ENCODE measurements around the gene EWSR1.

The EWSR1 gene

DNA sequence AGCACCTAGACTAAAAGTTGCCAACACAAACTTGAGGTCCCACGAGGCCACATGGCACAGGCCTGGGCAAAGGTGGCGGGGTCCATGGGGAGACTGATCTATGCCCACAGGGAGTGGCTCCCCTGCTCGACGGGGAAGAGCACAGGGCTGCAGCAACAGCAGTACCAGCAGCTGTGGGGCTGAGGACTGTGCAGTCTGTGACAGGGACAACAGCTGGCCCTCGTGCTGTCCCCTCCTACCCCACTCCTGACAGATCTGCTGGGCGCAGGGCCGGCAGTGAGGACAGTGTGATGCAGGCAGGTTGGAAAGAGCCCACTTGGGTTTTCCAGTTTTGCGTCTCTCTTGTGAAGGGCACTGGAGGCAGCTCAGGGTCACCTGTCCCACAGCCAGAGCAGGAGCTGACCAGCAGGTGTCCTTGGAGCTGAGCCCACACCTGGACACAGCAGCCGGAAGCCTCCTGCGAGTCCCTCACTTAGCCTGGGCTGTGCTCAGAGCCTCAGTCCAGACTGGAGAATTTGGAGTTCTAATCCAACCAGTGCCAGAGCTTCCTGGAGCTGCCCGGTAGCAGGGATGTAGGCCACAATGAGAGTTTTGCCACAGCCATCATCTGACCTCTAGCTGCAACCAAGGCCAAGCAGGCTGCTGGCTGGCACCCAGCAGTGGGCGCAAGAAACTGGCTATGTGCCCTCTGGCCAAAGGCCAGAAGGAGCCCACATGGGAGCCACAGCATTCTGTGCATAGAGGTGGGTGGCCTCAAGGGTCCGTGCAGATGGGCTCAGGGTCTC is 34.8 kb downstream of the EWSR1 start:
- Histone ChIP-seq H3K27ac (ENCODE audit: low read length) (no peak overlapping the region), H3K36me3 (ENCODE audit: insufficient read depth, low read depth, low read length) (peaks cover 32% of the 10 kb centered on the region), H3K9ac (ENCODE audit: low read depth, low read length) (no peak overlapping the region), H3K9me3 (ENCODE audit: insufficient read depth, low read depth, low read length) (no peaks in the 10 kb centered on the region), H3K4me1 (ENCODE audit: insufficient read depth, low read length) (no peaks in the 10 kb centered on the region; the same call in 1 of the 2 replicates), H3K4me3 (ENCODE audit: low read length) (no peak overlapping the region), H3K27me3 (ENCODE audit: insufficient read depth, low read length) (peaks cover 7% of the 10 kb centered on the region; the same call in 1 of the 2 replicates)

DNA sequence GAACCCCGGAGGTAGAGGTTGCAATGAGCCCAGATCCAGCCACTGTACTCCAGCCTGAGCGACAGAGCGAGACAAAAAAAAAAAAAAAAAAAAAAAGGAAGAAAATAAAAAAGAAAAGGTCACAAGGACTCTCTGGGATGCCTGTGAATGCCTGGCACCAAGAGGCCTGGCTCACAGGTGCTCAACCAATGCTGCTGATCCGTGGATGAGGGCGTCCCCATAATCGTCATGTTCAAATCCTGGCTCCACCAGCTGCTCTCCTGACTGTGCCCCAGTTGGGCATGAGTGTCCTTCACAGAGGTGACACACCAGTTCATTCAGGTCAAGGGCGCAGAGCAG is 37.7 kb downstream of the EWSR1 start:
- Histone ChIP-seq H3K4me3 (ENCODE audit: low read length) (peak overlapping the region; percentile 73; the same call in 1 of the 2 replicates), H3K9me3 (ENCODE audit: insufficient read depth, low read depth, low read length) (no peaks in the 10 kb centered on the region), H3K27ac (ENCODE audit: low read length) (no peak overlapping the region), H3K27me3 (ENCODE audit: insufficient read depth, low read length) (peaks cover 8% of the 10 kb centered on the region; the same call in 1 of the 2 replicates), H3K4me1 (ENCODE audit: insufficient read depth, low read length) (no peaks in the 10 kb centered on the region; the same call in 1 of the 2 replicates), H3K36me3 (ENCODE audit: insufficient read depth, low read depth, low read length) (peaks cover 2% of the 10 kb centered on the region; the same call in 1 of the 2 replicates), H3K9ac (ENCODE audit: low read depth, low read length) (no peak overlapping the region)

DNA sequence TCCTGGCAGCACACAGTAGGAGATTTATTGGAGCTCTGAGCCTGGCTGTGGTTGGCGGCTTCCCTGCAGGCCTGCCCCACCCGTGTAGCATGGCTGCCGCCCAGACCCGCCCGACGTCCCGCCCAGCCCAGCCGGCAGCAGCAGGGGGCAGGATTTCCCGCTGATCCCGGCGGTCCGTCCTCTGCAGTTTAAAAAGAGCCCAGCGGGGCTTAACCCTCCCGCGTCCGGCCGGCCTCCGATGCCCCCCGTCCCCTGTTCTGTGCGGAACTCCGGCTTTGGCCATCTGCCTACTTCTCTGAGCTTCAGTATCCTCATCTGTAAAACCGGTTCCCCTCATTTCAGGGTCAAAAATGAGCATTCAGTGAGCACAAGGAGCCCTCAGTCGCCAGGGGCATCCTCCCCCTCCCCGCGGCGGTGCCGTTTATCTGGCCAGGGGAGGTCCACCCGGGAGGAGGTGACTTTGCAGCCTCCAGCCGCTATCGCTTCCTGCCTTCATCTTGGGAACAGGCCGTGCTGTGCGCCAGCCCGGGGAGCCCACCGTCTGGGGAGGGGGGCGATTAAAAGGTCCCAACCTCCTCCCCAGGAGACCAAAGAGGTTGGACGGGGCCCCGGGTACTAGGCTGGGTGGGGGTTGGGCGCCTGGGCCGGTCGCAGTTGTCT is 38.2 kb downstream of the EWSR1 start, which contains the start of gene GAS2L1:
Gene GAS2L1, plus strand, starts transcription at position 476 of the 660 bp plus-strand sequence. CDS start 1,456 bp downstream, outside the sequence.
- H3K4me3 ChIP-seq (ENCODE audit: low read length) = peak within 1 kb of the TSS; percentile 73
- H3K27ac ChIP-seq (ENCODE audit: low read length) = no peak within 1 kb of the TSS
- H3K27me3 ChIP-seq (ENCODE audit: insufficient read depth, low read length) = peaks cover 8% of the 10 kb centered on the region; the same call in 1 of the 2 replicates
- H3K9me3 ChIP-seq (ENCODE audit: insufficient read depth, low read depth, low read length) = no peaks in the 10 kb centered on the region
- no peaks in the 10 kb centered on the region; the same call in 1 of the 2 replicates for H3K4me1 ChIP-seq (ENCODE audit: insufficient read depth, low read length)
- H3K9ac ChIP-seq (ENCODE audit: low read depth, low read length) = peak within 1 kb of the TSS; percentile 65
- no peaks in the 10 kb centered on the region for H3K36me3 ChIP-seq (ENCODE audit: insufficient read depth, low read depth, low read length)

DNA sequence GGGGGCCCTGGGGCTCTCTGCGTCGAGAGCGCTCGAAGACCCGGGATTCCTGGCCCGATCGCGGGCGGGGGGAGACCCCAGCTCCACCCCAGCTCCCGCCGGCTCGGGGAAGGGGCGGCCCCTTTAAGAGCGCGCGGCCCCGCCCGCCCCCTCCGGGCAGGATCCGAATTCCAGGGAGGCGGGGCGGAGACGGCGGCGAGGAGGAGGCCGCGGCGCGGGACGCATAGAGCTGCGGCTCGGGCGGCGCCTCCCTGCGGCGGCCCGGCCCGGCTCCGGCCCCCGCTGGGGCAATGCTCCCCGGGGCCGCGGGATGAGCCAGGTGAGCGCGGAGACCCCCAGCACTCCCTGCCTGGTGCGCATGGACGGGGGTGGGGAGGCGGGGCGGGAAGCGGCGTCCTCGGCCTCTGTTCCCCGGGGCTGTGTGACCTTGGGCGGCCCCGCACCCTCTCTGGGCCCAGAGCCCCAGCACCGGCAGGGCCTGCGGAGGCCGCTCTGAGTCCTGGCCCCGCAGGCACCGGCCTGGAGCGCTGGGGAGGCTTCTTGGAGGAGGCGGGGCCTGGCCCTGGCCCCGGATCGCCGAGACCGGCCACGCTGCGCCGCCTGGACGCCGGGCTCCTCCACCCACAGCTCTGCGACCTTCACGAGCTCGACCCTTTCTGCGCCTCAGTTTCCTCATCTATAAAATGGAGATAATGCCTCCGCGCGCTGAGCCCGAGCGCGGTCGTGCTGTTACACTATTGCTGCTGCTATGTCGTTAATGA is 38.9 kb downstream of the EWSR1 start:
- Histone ChIP-seq H3K9ac (ENCODE audit: low read depth, low read length) (peak overlapping the region; percentile 65), H3K36me3 (ENCODE audit: insufficient read depth, low read depth, low read length) (no peaks in the 10 kb centered on the region), H3K4me1 (ENCODE audit: insufficient read depth, low read length) (no peaks in the 10 kb centered on the region; the same call in 1 of the 2 replicates)

DNA sequence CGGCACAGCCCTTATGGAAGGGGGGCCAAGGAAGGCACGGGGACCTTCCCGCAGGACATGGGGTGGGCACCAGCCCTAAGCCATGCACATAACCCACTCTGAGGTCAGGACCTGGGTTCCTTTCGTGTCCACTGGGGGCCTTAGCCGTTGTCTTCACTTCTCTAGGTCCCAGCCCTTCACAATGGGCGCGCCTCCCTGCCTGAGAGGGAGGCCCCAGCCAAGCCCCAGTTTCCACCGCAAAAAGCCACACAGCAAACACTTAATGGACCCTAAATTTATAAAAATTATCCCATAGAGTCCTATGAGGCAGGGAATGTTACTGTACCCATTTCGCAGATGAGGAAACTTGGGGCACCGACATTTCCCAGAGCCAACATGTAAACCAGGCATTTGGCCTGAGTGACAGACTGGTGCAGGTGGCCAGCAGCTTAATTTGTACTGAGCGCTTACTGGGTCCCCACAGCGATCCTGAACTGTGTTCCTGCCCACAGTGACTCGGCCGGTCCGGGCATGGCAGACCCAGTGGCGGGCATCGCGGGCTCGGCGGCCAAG is 39.6 kb downstream of the EWSR1 start:
- Histone ChIP-seq H3K36me3 (ENCODE audit: insufficient read depth, low read depth, low read length) (no peaks in the 10 kb centered on the region), H3K4me3 (ENCODE audit: low read length) (peak overlapping the region; percentile 73), H3K4me1 (ENCODE audit: insufficient read depth, low read length) (no peaks in the 10 kb centered on the region; the same call in 1 of the 2 replicates), H3K27me3 (ENCODE audit: insufficient read depth, low read length) (peaks cover 13% of the 10 kb centered on the region; the same call in 1 of the 2 replicates), H3K9ac (ENCODE audit: low read depth, low read length) (peak overlapping the region; percentile 15; the same call in 1 of the 2 replicates), H3K9me3 (ENCODE audit: insufficient read depth, low read depth, low read length) (no peaks in the 10 kb centered on the region), H3K27ac (ENCODE audit: low read length) (no peak overlapping the region)

More for the DNA sequence above, 38.9 kb downstream of the EWSR1 start:
- Histone ChIP-seq H3K4me3 (ENCODE audit: low read length) (peak overlapping the region; percentile 73), H3K9me3 (ENCODE audit: insufficient read depth, low read depth, low read length) (no peaks in the 10 kb centered on the region), H3K27ac (ENCODE audit: low read length) (no peak overlapping the region), H3K27me3 (ENCODE audit: insufficient read depth, low read length) (peaks cover 8% of the 10 kb centered on the region; the same call in 1 of the 2 replicates)

DNA sequence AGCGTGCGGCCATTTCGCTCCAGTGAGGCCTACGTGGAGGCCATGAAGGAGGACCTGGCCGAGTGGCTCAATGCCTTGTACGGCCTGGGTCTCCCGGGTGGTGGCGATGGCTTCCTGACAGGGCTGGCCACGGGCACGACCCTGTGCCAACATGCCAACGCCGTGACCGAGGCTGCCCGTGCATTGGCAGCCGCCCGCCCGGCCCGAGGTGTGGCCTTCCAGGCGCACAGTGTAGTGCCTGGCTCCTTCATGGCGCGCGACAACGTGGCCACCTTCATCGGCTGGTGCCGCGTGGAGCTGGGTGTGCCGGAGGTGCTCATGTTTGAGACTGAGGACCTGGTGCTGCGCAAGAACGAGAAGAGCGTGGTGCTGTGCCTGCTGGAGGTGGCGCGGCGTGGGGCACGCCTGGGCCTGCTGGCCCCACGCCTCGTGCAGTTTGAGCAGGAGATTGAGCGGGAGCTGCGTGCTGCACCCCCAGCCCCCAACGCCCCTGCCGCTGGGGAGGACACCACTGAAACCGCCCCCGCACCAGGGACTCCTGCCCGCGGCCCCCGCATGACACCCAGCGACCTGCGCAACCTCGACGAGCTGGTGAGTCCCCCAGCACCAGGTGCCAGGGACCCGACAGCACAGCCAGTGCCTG is 40.2 kb downstream of the EWSR1 start:
- H3K4me1 ChIP-seq (ENCODE audit: insufficient read depth, low read length) = no peaks in the 10 kb centered on the region; the same call in 1 of the 2 replicates
- H3K9me3 ChIP-seq (ENCODE audit: insufficient read depth, low read depth, low read length) = no peaks in the 10 kb centered on the region
- no peak overlapping the region for H3K4me3 ChIP-seq (ENCODE audit: low read length)
- no peaks in the 10 kb centered on the region for H3K36me3 ChIP-seq (ENCODE audit: insufficient read depth, low read depth, low read length)
- no peak overlapping the region for H3K27ac ChIP-seq (ENCODE audit: low read length)
- peaks cover 18% of the 10 kb centered on the region for H3K27me3 ChIP-seq (ENCODE audit: insufficient read depth, low read length)
- no peak overlapping the region for H3K9ac ChIP-seq (ENCODE audit: low read depth, low read length)

DNA sequence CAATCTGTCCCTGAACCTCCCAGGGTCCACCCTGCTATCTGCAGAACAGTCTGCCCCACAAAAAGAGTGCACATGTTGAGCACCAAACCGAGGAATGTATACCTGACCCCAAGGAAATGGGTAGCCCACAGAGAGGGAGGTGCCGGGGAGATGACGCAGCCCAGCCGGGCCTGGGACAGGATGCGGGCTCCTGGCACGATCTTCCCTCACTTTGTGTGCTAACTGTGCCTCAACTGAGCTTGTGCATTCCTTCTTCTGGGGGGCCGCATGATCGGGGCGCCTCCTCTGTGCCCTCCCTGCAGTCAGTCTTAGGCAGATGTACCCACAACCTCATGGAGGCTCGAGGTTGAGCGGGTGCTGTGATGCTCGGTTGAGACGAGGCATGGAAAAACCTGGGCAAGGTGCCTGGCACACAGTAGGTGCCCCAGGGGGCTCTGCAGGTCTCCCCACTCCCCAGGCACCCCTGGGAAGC is 40.8 kb downstream of the EWSR1 start:
- no peak overlapping the region for H3K9ac ChIP-seq (ENCODE audit: low read depth, low read length)
- H3K36me3 ChIP-seq (ENCODE audit: insufficient read depth, low read depth, low read length) = no peaks in the 10 kb centered on the region
- H3K27ac ChIP-seq (ENCODE audit: low read length) = no peak overlapping the region
- H3K9me3 ChIP-seq (ENCODE audit: insufficient read depth, low read depth, low read length) = no peaks in the 10 kb centered on the region
- no peak overlapping the region for H3K4me3 ChIP-seq (ENCODE audit: low read length)
- peaks cover 24% of the 10 kb centered on the region for H3K27me3 ChIP-seq (ENCODE audit: insufficient read depth, low read length)
- no peaks in the 10 kb centered on the region; the same call in 1 of the 2 replicates for H3K4me1 ChIP-seq (ENCODE audit: insufficient read depth, low read length)

DNA sequence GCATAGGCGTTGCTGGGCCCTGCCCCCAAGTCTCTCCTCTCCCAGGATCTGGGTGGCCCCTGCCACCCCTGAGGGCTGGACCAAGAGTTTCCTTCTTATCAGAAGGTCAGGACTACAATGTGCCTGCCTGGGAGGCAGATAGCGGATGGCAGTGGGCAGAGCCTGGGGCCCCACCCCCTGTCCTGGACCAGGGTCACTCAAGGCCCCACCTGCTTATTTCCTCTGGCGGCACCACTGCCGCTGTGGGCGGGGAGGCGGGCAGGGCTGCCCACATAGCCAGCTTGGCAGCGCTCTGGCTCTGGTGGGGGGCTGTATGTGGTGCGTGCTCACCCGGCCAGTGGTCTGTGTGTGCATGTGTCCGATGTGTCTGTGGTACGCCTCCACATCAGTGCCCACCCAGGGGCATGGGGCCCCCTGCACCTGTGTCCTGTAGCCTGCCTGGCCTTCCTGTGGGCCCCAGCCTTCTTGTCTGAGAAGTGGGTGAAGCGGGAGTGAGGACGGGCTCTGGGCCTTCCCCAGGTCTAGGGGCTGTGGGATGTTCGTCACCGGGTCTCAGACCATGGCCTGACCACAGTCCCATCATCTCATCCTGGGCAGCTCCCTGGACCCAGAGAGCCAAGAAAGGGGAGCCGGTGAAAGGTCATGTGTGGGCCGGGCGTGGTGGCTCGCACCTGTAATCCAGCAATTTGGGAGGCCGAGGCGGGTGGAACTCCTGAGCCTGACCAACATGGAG is 41.4 kb downstream of the EWSR1 start:
- Histone ChIP-seq H3K4me1 (ENCODE audit: insufficient read depth, low read length) (no peaks in the 10 kb centered on the region; the same call in 1 of the 2 replicates), H3K27me3 (ENCODE audit: insufficient read depth, low read length) (peaks cover 31% of the 10 kb centered on the region), H3K9me3 (ENCODE audit: insufficient read depth, low read depth, low read length) (no peaks in the 10 kb centered on the region), H3K4me3 (ENCODE audit: low read length) (no peak overlapping the region), H3K36me3 (ENCODE audit: insufficient read depth, low read depth, low read length) (no peaks in the 10 kb centered on the region), H3K27ac (ENCODE audit: low read length) (no peak overlapping the region), H3K9ac (ENCODE audit: low read depth, low read length) (no peak overlapping the region)

DNA sequence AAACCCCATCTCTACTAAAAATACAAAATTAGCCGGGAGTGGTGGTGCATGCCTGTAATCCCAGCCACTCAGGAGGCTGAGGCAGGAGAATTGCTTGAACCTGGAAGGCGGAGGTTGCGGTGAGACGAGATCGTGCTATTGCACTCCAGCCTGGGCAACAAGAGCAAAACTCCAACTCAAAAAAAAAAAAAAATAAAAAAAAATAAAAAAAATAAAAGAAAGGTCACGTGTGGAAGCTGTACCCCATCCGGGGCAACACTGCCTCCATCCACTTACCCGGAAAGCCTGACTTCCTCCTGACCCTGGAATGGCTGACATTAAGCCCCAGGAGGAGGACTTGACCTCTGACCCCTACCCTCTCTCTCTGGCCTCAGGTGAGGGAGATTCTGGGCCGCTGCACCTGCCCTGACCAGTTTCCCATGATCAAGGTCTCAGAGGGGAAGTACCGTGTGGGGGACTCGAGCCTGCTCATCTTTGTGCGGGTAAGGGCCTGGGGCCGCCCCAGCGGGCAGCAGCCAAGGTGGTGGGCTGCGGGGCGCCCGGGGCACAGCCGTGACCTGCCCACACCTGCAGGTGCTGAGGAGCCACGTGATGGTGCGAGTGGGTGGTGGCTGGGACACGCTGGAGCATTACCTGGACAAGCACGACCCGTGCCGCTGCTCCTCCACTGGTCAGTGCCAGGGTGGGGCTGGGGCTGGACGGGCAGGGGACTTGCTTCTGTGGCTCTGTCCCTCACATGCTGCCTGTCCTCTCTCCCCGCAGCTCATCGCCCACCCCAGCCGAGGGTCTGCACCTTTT is 42.2 kb downstream of the EWSR1 start:
- H3K27me3 ChIP-seq (ENCODE audit: insufficient read depth, low read length) = peaks cover 38% of the 10 kb centered on the region
- H3K36me3 ChIP-seq (ENCODE audit: insufficient read depth, low read depth, low read length) = no peaks in the 10 kb centered on the region
- no peaks in the 10 kb centered on the region; the same call in 1 of the 2 replicates for H3K4me1 ChIP-seq (ENCODE audit: insufficient read depth, low read length)
- H3K9ac ChIP-seq (ENCODE audit: low read depth, low read length) = no peak overlapping the region
- H3K9me3 ChIP-seq (ENCODE audit: insufficient read depth, low read depth, low read length) = no peaks in the 10 kb centered on the region
- no peak overlapping the region for H3K27ac ChIP-seq (ENCODE audit: low read length)
- no peak overlapping the region for H3K4me3 ChIP-seq (ENCODE audit: low read length)

DNA sequence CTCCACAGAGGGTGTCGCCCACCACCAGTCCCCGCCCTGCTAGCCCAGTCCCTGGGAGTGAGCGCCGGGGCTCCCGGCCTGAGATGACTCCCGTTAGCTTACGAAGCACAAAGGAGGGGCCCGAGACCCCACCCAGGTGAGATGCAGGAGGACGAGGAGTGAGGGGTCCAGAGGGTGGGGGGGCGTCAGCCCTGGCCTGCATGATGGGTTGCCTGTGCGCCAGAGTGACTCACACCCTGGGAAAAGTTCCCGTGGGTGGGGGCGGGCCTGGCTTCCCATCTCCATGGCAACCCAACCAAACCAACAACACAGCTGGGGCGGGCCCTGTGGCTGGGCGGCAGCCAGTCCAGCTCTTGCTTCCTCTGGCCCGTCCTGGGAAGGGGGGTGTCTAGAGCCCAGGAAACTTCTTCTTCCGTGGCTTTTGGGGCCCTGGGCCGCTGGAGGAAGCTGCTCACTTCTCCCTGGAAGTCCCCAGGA is 42.8 kb downstream of the EWSR1 start:
- peaks cover 45% of the 10 kb centered on the region for H3K27me3 ChIP-seq (ENCODE audit: insufficient read depth, low read length)
- no peak overlapping the region for H3K9ac ChIP-seq (ENCODE audit: low read depth, low read length)
- no peak overlapping the region for H3K4me3 ChIP-seq (ENCODE audit: low read length)
- no peaks in the 10 kb centered on the region for H3K9me3 ChIP-seq (ENCODE audit: insufficient read depth, low read depth, low read length)
- H3K4me1 ChIP-seq (ENCODE audit: insufficient read depth, low read length) = no peaks in the 10 kb centered on the region; the same call in 1 of the 2 replicates
- no peaks in the 10 kb centered on the region for H3K36me3 ChIP-seq (ENCODE audit: insufficient read depth, low read depth, low read length)
- H3K27ac ChIP-seq (ENCODE audit: low read length) = no peak overlapping the region

All from iPS-20b (cell line).